CD4-positive, alpha-beta T cell (primary cell): Measurements from ENCODE around the gene AGXT. TPM values are rescaled to one million over a fixed set of nuclear protein-coding genes. Genes with fewer than 3 reads are reported as not detected.
A peak's percentile ranks its signal among the peaks of the same experiment; 100 is the strongest.

Experiments
- ATAC-seq: fragments of 200-7000 bp; cut with Tn5 transposase; one replicate; pipeline ENCODE4 v1.10.0; 2022; ENCODE audit warnings: mild to moderate bottlenecking; ENCODE audit not compliant: poor library complexity
- CTCF ChIA-PET: fragments of 350-600 bp; sonication (Branson Sonifier 250); formaldehyde crosslinking; loops from one replicate; lab custom pipeline; 2021; ENCODE audit warnings: antibody characterized with exemption, inconsistent platforms; lab: Charles Lee
- POLR2A ChIA-PET: fragments of 350-600 bp; sonication (Branson Sonifier 250); formaldehyde crosslinking; loops from one replicate; lab custom pipeline; 2021; ENCODE audit warnings: antibody characterized with exemption, inconsistent platforms; lab: Charles Lee
- DNase-seq, 14 experiments: peaks; one replicate each; pipeline ENCODE4 v3.0.0-alpha.2; 2013 to 2020; ENCODE audit warnings: mixed read lengths in 2 of 14
- H3K27ac ChIP-seq, 2 donors: one replicate each; pipeline versions ENCODE4 v1.5.1 to v1.7.0; 2013; ENCODE audit warnings: low read length in 2 of 2, low read depth in 1 of 2, mild to moderate bottlenecking in 1 of 2
- H3K27me3 ChIP-seq, 2 experiments: 1 replicate in 1 of 2; 2 replicates in 1 of 2; pipeline versions ENCODE4 v1.6.1 to v1.7.0; 2013; ENCODE audit warnings: low read length in 2 of 2, control low read depth in 1 of 2, mild to moderate bottlenecking in 1 of 2, moderate library complexity in 1 of 2; ENCODE audit not compliant: insufficient read depth in 2 of 2, control insufficient read depth in 1 of 2
- H3K36me3 ChIP-seq: one replicate; pipeline ENCODE4 v1.6.1; 2013; ENCODE audit warnings: low read length, control low read depth; ENCODE audit not compliant: insufficient read depth
- H3K4me1 ChIP-seq: one replicate; pipeline ENCODE4 v1.6.1; 2013; ENCODE audit warnings: low read length, control low read depth; ENCODE audit not compliant: insufficient read depth
- H3K4me3 ChIP-seq: one replicate; pipeline ENCODE4 v1.5.1; 2013; ENCODE audit warnings: mild to moderate bottlenecking, low read length, moderate library complexity
- H3K9me3 ChIP-seq, 2 experiments: 1 replicate in 1 of 2; 2 replicates in 1 of 2; pipeline versions ENCODE4 v1.6.1 to v1.7.0; 2013; ENCODE audit warnings: low read length in 2 of 2, mild to moderate bottlenecking in 2 of 2, control low read depth in 1 of 2, moderate library complexity in 1 of 2; ENCODE audit not compliant: control insufficient read depth in 1 of 2, insufficient read depth in 1 of 2
- H3K27ac Mint-ChIP-seq: one replicate; pipeline ENCODE4 v1.8.0; 2020; ENCODE audit warnings: mixed read lengths
- H3K27me3 Mint-ChIP-seq: one replicate; pipeline ENCODE4 v1.8.0; 2021; ENCODE audit warnings: mixed read lengths
- H3K36me3 Mint-ChIP-seq: one replicate; pipeline ENCODE4 v1.8.0; 2021; ENCODE audit warnings: low read depth, mixed read lengths
- H3K4me1 Mint-ChIP-seq: one replicate; pipeline ENCODE4 v1.8.0; 2021; ENCODE audit warnings: low read depth, mixed read lengths
- H3K4me3 Mint-ChIP-seq: one replicate; pipeline ENCODE4 v1.8.0; 2020; ENCODE audit warnings: mild to moderate bottlenecking, mixed read lengths
- H3K9me3 Mint-ChIP-seq: one replicate; pipeline ENCODE4 v1.8.0; 2020; ENCODE audit warnings: mixed read lengths
- intact Hi-C, 2 experiments: fragments of 100-400 bp; cut with DNase I in 1 of 2; cut with micrococcal nuclease in 1 of 2; formaldehyde crosslinking; loops; one replicate each; pipeline versions ENCODE4 v1.15.1 to v1.9.0; 2023 to 2025; cut with DNase I, micrococcal nuclease
- total RNA-seq, 174 experiments: library from RNA in 2 of 174; stranded (reverse) in 2 of 174; gene quantifications; one replicate each; pipeline ENCODE4 v1.2.3 and lab custom pipeline; 2021 to 2026
- TF ChIP-seq, protein P1 (sequence below): fragments of 200-600 bp; IDR thresholded peaks from one replicate; pipeline ENCODE4 v1.8.0; 2022; ENCODE audit warnings: antibody characterized with exemption, mild to moderate bottlenecking

Gene AGXT
- total RNA-seq, 2 experiments from 2014 or later = not detected

- TF ChIP-seq, protein P1, sequence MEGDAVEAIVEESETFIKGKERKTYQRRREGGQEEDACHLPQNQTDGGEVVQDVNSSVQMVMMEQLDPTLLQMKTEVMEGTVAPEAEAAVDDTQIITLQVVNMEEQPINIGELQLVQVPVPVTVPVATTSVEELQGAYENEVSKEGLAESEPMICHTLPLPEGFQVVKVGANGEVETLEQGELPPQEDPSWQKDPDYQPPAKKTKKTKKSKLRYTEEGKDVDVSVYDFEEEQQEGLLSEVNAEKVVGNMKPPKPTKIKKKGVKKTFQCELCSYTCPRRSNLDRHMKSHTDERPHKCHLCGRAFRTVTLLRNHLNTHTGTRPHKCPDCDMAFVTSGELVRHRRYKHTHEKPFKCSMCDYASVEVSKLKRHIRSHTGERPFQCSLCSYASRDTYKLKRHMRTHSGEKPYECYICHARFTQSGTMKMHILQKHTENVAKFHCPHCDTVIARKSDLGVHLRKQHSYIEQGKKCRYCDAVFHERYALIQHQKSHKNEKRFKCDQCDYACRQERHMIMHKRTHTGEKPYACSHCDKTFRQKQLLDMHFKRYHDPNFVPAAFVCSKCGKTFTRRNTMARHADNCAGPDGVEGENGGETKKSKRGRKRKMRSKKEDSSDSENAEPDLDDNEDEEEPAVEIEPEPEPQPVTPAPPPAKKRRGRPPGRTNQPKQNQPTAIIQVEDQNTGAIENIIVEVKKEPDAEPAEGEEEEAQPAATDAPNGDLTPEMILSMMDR = no peak
- Mint-ChIP-seq H3K4me3 (no peak overlapping the region), H3K27ac (no peak overlapping the region), H3K4me1 (no peaks in the 10 kb centered on the region), H3K27me3 (no peaks in the 10 kb centered on the region), H3K36me3 (no peaks in the 10 kb centered on the region), H3K9me3 (no peaks in the 10 kb centered on the region)
- no peaks in the 10 kb centered on the region for H3K4me1 ChIP-seq
- DNase-seq (no peak), ATAC-seq (no peak)
- H3K4me3 ChIP-seq = no peak overlapping the region
- H3K27me3 ChIP-seq = no peaks in the 10 kb centered on the region
- no peaks in the 10 kb centered on the region for H3K9me3 ChIP-seq
- intact Hi-C loops = no loop called here
- ChIA-PET POLR2A (no interaction called here), CTCF (no interaction called here)
- no peak overlapping the region for H3K27ac ChIP-seq
- H3K36me3 ChIP-seq = no peaks in the 10 kb centered on the region
Observed at GRCh38 chr2:240879105-240879504, 10.5 kb downstream of the AGXT start.

- H3K9me3 Mint-ChIP-seq = no peaks in the 10 kb centered on the region
- Histone ChIP-seq H3K9me3 (no peaks in the 10 kb centered on the region), H3K36me3 (no peaks in the 10 kb centered on the region), H3K4me3 (no peak overlapping the region), H3K27me3 (no peaks in the 10 kb centered on the region), H3K27ac (no peak overlapping the region), H3K4me1 (no peaks in the 10 kb centered on the region)
- CTCF ChIA-PET = no interaction called here
- no peaks in the 10 kb centered on the region for H3K4me1 Mint-ChIP-seq
- no peak overlapping the region for H3K27ac Mint-ChIP-seq
- no peak for ATAC-seq
- TF ChIP-seq, protein P1 = no peak
- no peaks in the 10 kb centered on the region for H3K36me3 Mint-ChIP-seq
- DNase-seq = peak in 1 of 14 experiments; percentile 9
- intact Hi-C loops = loop anchor here in 1 of 2 experiments (10.0 kb wide), 1 partner anchor 87 kb away; no protein-coding TSS in a partner anchor
- POLR2A ChIA-PET = no interaction called here
- H3K27me3 Mint-ChIP-seq = peaks cover 5% of the 10 kb centered on the region
- no peak overlapping the region for H3K4me3 Mint-ChIP-seq
Observed at GRCh38 chr2:240881913-240882312, 13.3 kb downstream of the AGXT start.

DNA sequence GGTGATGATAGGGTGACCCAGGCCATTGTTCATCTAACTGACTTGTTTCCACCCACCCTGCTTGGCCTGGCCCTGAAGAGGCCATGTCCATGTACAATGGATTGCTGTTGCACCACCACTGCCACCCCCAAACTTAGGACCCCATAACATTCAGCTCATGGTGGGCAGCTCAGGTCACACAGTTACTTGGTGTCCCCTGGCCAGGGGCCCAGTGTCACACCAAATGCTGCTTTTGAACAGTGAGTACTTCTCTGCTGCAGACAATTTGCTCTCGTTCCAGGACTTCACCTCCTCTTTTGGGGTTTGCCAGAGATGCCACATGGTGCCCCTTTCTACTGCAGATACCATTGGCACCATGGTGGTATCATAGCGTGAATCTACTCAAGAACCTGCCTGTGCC lies 15.6 kb downstream of the AGXT start:
- intact Hi-C loops = loop anchor here in 1 of 2 experiments (10.0 kb wide), 1 partner anchor 89 kb away; no protein-coding TSS in a partner anchor
- no peaks in the 10 kb centered on the region for H3K36me3 ChIP-seq
- POLR2A ChIA-PET = no interaction called here
- no peaks in the 10 kb centered on the region for H3K27me3 ChIP-seq
- Mint-ChIP-seq H3K9me3 (no peaks in the 10 kb centered on the region), H3K27me3 (peaks cover 5% of the 10 kb centered on the region), H3K4me3 (no peak overlapping the region), H3K36me3 (no peaks in the 10 kb centered on the region), H3K4me1 (no peaks in the 10 kb centered on the region), H3K27ac (no peak overlapping the region)
- CTCF ChIA-PET = no interaction called here
- no peaks in the 10 kb centered on the region for H3K9me3 ChIP-seq
- TF ChIP-seq, protein P1 = no peak
- no peak for ATAC-seq
- no peak overlapping the region for H3K4me3 ChIP-seq
- no peak overlapping the region for H3K27ac ChIP-seq
- H3K4me1 ChIP-seq = no peaks in the 10 kb centered on the region
- DNase-seq = no peak
